ENCODE data around the gene GTF2F2.
"Not testable (repeated sequence)": the region's sequence is repeated elsewhere in the genome, so short reads cannot be mapped to it uniquely, and the experiment has no call there.

The GTF2F2 gene

GRCh38 chr13:45219123-45219891 lies 99.0 kb downstream of the GTF2F2 start:
- no peak for DNase-seq

GRCh38 chr13:45219938-45220375 lies 99.6 kb downstream of the GTF2F2 start:
- no peak for DNase-seq

DNA sequence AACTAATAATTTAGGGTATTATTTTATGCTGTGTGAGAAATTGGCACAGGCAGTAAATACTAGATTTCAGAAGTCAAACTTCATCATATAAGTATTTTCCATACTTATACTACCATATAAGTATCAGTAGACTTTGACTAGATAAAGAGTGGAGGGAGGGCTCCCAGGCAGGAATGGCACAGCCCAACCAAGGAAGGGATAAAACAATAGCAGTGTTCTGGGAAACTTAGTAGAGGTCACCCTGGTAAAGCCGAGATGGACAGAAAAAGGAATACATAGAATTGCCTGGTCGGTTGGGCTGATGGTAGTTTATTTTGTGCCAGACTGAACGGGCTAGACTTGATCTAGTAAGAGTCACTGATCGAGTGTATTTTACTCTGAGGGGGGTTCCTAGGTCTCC lies 100.1 kb downstream of the GTF2F2 start:
- no peak for DNase-seq

DNA sequence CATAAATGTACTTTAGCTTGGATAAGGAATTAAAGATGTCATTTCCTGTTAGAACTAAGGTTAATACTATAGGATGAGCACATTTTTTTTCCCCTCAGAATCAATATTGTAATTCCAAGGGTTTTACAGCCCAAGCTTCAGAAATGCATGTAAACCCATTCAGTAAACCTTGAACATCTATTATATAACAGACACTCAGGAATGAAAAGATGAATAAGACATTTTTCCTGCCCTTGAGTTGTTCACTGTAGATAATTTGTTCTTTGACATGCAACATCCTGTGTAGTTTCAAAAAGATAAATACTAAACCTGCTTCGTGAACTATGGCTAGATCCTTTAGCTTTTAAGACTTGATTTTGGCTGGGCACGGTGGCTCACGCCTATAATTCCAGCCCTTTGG lies 102.2 kb downstream of the GTF2F2 start:
- DNase-seq: no peak

DNA sequence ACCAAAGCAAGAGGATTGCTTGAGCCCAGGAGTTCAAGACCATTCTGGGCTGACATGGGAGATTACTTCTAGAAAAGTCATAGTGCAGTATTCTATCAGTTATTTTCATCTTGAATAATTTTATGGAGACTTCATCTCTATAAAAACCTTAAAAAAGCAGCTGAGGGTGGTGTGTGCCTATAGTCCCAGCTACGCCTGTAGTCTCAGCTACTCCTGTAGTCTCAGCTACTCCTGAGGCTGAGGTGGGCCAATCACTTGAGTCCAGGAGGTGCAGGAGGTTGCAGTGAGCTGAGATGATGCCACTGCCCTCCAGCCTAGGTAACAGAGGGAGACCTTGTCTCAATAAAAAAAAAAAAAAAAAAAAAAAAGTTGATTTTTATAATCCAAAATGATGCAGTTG lies 102.6 kb downstream of the GTF2F2 start:
- DNase-seq: no peak

DNA sequence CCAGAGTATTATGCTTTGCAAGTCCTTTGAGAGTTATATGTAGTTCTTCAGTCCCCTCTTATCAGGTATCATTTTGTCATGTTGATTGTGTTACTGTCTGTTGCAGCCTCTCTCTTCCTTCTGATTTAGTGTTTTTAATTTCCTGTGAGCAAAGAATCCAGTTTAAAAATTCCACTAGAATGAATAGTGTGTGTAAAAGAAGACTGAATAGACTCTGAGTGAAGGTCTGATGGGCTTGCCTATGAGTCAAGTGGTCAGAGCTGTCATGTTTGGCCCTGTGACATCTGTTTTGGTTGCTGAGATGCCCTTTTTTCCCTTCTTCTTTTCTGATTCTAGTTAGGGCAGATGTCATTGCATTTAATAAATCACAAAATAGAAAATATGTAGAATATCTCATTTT lies 103.9 kb downstream of the GTF2F2 start:
- DNase-seq: no peak

DNA sequence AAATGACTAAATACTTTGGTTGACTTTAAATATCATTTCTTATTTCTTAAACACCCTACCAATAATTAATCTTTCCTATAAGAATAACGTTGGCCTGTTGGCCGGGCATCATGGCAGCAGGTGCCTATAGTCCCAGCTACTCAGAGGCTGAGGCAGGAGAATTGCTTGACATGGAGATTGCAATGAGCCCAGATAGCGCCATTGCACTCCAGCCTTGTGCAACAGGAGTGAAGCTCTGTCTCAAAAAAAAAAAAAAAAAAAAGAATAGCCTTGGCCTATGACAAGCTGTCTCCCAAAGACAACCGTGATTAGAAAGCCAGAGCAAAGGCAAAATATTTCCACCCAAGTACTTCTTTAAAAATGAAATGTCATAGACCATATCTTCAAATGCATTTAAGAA lies 105.1 kb downstream of the GTF2F2 start:
- DNase-seq: no peak

DNA sequence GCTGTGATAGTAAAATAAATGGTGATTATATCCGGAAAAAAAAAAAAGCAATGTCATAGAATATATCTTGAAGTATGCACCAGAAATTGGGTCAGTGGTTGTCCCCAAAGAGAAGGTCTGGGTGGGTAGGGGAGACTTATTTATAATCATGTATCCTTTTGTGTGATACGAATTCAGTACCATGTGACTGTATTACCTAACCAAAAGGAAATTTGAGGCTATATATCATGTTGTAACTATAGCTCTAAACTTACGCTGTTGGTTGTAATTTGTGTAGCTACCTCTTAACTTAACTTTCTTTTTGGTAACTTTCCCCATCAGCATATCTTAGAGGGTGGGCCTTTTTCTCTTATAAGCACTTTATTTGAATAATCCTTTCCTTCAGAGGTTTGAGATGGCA lies 105.7 kb downstream of the GTF2F2 start:
- DNase-seq: no peak

- no peak for DNase-seq
These were observed 107.7 kb downstream of the GTF2F2 start for GRCh38 chr13:45228002-45228401.

- DNase-seq: no peak
These were observed 108.9 kb downstream of the GTF2F2 start for GRCh38 chr13:45229172-45229571.

DNA sequence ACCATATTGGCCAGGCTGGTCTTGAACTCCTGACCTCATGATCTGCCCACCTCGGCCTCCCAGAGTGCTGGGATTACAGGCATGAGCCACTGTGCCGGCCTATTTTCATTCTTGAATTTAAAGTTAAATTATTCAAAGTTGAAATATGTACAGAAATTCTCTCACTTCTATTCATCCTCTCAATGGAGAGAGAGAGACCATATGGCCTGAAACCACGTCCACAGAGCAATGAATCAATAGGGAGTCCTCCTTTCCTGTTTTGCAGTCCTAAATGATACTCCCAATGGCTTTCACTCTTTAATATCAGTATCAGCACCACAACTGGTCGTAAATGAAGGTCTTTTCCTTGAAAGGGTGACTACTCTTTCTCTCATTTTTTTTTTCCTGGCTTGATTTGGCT lies 111.0 kb downstream of the GTF2F2 start:
- no peak for DNase-seq

DNA sequence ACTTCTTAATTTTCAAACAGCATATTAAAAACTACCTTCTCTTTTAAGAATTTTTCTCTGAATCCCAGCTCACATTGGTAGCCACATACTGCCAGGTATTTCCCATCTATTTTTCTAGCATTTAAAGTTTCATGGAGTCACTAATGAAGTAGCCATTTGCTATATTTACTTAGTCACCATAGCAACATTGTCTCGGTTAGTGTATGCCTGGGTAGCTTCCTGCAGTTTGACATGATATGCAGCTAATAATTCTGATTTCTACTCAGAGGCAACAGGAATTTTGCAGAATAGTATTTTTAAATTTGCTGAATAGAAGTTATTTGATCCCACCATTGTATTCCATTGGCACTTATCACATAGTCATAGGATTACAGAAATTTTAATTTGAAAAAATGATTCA lies 111.4 kb downstream of the GTF2F2 start:
- no peak for DNase-seq

- no peak for DNase-seq
These were observed 112.3 kb downstream of the GTF2F2 start for GRCh38 chr13:45232591-45232990.

GRCh38 chr13:45238945-45239795 lies 118.9 kb downstream of the GTF2F2 start:
- no peak for DNase-seq

DNA sequence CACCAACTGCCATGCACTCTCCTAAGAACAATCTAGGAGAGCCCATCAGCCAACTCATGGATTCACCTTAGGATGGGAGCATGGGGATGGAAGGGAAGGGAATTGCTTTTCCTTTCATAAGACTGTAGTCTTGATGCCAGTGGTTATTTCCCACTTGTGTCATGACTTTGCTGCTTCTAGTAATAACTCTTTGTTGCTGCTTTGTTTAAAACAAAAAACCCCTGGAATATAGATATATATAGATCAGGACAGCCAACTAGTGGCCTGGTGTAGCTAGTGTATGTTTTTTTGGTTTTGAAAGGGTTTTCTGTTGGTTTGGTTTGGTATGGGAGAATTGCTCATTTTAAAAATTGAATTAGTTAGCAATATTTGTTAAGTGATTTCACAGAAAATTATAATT lies 119.8 kb downstream of the GTF2F2 start:
- no peak for DNase-seq

DNA sequence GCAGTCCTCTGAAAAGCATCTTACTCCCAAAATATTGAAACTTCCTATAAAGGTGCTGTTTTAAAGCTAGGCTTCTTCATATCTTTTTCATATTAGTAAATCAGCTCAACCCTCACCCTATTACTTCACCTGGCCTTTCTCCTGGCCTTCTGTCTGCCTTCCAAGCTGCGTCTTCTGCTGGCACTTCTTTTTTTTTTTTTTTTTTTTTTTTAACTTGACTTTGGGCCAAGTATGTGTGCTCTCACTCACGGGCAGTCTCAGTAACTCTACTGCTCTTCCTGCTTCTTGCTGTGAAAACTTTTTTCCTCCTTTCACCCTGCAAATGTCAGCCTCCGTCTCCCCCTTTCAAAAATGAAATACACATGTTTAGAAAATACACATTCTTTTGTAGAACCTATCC lies 121.8 kb downstream of the GTF2F2 start:
- DNase-seq: no peak

- no peak for DNase-seq
These were observed 122.2 kb downstream of the GTF2F2 start for GRCh38 chr13:45242524-45242923.

GRCh38 chr13:45243077-45243476 lies 122.8 kb downstream of the GTF2F2 start:
- DNase-seq: no peak

GRCh38 chr13:45244736-45245135 lies 124.4 kb downstream of the GTF2F2 start:
- DNase-seq: not testable (repeated sequence)

GRCh38 chr13:45249662-45250061 lies 129.4 kb downstream of the GTF2F2 start:
- no peak for DNase-seq

DNA sequence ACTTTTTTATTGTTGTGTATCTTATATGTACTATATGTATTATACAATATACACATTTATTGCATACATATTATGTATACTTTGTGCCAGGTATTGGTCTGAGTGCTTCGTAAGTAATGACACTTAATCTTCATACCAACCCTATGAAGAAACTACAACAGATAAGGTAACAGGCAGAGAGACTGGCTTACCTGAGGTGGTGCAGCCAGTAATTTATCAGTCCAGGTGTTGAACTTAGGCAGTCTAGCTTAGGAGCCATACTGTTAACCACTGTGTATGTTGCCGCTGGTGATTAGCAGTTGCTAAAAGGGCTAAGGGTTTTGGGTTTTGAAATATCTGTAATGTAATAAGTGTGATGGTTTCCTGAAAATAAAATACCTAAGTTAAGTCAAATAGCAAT lies 134.1 kb downstream of the GTF2F2 start:
- DNase-seq: no peak

DNA sequence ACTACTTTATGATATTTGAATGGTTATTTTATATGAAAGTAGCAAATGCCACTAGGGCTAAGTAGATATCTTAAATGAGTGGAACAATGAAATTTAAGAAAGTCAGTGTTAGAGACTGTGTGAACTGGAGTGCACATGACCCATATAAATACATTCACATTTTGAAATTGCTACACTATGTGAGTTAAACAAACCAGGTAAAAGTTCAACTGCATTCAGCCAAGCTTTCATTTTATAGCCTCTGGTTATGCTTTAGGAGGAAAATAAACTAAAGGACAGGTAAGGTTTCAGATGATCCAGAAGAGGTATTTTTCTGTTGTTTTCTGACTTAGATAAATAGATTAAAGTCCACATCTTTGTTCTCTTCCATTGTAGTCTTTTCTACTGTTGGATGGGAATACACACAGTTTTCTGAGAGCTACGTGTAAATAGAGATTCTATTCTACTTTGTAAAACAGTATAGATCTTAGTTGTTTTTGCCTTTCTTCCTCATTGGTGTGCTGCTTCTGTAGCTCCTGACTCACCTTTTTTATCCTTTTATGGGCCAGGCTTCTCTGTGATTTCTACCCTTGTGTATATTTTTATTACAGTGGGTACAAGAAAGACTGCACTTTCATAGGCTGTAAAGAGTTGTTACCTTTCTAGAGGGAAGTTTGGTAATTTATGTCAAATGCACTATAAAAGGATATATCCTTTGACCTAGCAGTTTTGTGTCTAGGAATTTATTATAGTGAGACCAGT lies 135.1 kb downstream of the GTF2F2 start:
- DNase-seq: no peak

DNA sequence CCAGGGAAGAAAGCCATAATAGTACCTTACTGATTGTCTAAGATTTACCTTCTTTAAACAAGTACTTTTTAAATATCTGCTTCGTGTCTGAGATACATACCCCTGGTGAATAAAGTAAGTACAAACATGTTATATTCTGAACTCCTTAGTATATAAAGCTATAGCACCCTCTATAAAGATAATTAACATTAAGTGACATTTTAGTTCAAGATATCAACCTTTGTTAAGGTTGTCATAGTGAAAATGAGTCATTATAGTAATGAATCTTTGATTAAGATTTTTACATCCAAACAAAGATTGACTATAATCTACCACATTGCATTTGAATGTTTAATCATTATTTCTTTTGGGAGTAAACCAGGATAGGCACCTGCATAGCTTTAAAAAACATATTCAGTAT lies 135.9 kb downstream of the GTF2F2 start:
- no peak for DNase-seq

Measured in activated naive CD4-positive, alpha-beta T cell treated with Interleukin-2 at 50 U/mL for 16 hours (primary cell).